IPS-20b (cell line): ENCODE results near the gene TRIM36.

Source experiments
- H3K27ac ChIP-seq: one replicate; pipeline ENCODE4 v1.5.1; 2013; ENCODE audit warnings: low read length
- H3K27me3 ChIP-seq: 2 replicates; pipeline ENCODE4 v1.6.1; 2013; ENCODE audit warnings: mild to moderate bottlenecking, low read length, inconsistent platforms; ENCODE audit not compliant: insufficient read depth
- H3K36me3 ChIP-seq: 2 replicates; pipeline ENCODE4 v1.6.1; 2013; ENCODE audit warnings: low read depth, mild to moderate bottlenecking, inconsistent platforms, low read length, moderate library complexity; ENCODE audit not compliant: insufficient read depth
- H3K4me1 ChIP-seq: 2 replicates; pipeline ENCODE4 v1.6.1; 2013; ENCODE audit warnings: mild to moderate bottlenecking, control low read depth, inconsistent platforms, low read length, moderate library complexity; ENCODE audit not compliant: insufficient read depth
- H3K4me3 ChIP-seq: 2 replicates; pipeline ENCODE4 v1.5.1; 2013; ENCODE audit warnings: mild to moderate bottlenecking, low read length, inconsistent platforms
- H3K9ac ChIP-seq: 2 replicates; pipeline ENCODE4 v1.6.1; 2013; ENCODE audit warnings: low read depth, mild to moderate bottlenecking, inconsistent platforms, low read length, moderate library complexity
- H3K9me3 ChIP-seq: 2 replicates; pipeline ENCODE4 v1.6.1; 2013; ENCODE audit warnings: mild to moderate bottlenecking, low read depth, low read length, inconsistent platforms; ENCODE audit not compliant: insufficient read depth

Gene TRIM36

DNA sequence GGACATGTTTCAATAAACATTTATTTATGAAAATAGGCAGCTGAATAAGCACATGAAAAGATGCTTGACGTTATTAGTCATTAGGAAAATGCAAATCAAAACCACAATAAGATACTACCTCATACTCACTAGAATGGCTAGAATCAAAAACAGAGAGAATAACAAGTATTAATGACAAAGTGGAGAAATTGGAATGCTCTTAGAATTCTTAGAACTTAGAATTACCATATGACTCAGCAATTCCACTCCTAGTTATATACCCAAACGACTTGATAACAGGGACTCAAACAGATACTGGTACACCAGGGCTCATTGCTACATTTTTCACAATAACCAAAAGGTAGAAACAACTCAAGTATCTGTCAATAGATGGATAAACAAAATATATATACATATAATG is 15.1 kb upstream of the TRIM36 start:
- no peaks in the 10 kb centered on the region for H3K36me3 ChIP-seq
- H3K9ac ChIP-seq: no peak overlapping the region
- H3K4me3 ChIP-seq: no peak overlapping the region
- H3K27me3 ChIP-seq: peaks cover 37% of the 10 kb centered on the region
- peaks cover 6% of the 10 kb centered on the region for H3K4me1 ChIP-seq
- no peaks in the 10 kb centered on the region for H3K9me3 ChIP-seq
- no peak overlapping the region for H3K27ac ChIP-seq

DNA sequence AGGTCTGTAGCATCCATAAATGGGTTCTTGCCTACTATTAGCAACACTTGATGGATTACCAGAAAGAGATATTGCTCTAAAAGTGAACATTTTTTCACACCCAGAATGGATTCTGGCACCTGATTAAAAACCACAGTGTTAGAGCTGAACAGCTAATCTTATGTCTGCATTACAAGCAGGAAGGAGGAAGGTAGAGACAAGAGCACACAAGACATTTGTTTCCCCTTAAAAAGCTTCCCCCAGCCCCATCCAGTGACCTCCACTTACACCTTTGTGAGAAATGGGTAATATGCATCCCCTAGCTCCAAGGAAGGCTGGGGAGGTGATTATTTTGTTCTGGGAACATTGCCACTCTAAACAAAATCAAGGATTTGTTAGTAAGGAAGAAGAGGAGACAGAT is 12.0 kb upstream of the TRIM36 start:
- Histone ChIP-seq H3K4me3 (no peak overlapping the region), H3K4me1 (no peaks in the 10 kb centered on the region), H3K9me3 (no peaks in the 10 kb centered on the region), H3K9ac (no peak overlapping the region), H3K27ac (no peak overlapping the region), H3K27me3 (peaks cover 67% of the 10 kb centered on the region), H3K36me3 (no peaks in the 10 kb centered on the region)

DNA sequence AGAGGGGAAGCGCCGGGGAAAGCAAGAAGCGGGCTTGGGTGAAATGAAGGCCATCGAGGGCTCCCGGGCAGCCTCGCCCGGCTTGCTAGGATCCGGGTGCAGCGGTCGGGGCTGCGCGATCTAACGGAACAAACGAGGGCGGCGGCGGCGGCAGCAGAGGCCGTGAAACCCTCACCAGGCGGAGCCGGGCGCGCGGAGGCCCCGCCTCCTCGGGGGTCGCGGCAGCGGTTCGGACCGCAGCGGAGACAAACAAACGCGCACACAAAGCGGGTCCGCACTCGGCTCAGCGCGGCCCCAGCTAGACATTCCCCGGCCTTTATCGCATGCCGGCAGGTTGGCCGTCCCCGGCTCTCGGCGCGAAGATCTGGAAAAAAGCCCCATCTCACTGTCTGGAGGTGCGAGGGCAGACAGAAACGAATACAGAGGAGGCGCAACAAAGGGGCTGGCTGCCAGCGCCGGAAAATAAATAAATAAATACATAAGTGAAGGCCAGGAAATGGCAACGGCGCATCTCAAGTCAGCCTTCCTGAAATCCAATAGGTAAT is 10.5 kb upstream of the TRIM36 start:
- H3K4me3 ChIP-seq: peak overlapping the region; percentile 80
- peaks cover 75% of the 10 kb centered on the region for H3K27me3 ChIP-seq
- no peak overlapping the region for H3K27ac ChIP-seq
- peak overlapping the region; percentile 56; the same call in 1 of the 2 replicates for H3K9ac ChIP-seq
- H3K36me3 ChIP-seq: no peaks in the 10 kb centered on the region
- no peaks in the 10 kb centered on the region for H3K9me3 ChIP-seq
- H3K4me1 ChIP-seq: no peaks in the 10 kb centered on the region

DNA sequence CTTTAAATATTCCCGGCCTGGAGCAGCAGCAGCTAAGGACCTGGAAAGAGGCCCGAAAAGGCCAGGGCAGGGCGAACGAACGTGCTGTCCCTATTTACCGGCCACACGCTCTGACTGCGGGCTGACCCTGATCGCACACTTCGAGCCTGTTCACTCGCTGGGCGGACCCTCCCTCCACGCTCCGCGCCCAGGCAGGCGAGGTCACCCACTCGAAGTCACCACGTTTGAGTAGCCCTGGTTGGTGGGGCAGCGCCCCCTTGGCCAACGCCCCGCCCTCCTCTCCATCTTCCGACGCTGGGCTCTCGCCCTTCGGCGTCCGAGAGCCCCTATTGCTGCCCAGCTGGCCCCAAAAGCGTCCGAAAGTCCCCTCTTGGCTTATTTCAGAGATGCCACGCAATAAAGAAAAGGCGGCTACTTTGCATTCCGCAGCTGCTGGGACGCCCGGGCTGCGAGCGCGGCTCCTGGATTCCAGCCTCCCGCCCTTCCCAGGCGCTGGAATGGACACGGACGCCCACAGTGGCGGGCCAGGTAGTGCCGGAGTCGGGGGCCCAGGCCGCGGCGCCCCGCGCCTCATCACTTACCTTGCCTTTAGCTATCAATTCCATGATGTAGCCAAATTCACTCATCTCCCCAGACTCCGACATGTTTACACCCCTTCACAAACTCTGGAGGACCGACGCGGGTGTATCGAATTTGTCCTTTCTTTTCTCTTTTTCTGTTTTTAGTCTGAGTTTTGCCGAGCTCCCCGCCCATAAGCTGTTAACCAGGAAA is 9.9 kb upstream of the TRIM36 start:
- Histone ChIP-seq H3K4me3 (peak overlapping the region; percentile 80), H3K9me3 (no peaks in the 10 kb centered on the region), H3K9ac (peak overlapping the region; percentile 56; the same call in 1 of the 2 replicates), H3K36me3 (no peaks in the 10 kb centered on the region), H3K27me3 (peaks cover 80% of the 10 kb centered on the region), H3K27ac (no peak overlapping the region), H3K4me1 (no peaks in the 10 kb centered on the region)

DNA sequence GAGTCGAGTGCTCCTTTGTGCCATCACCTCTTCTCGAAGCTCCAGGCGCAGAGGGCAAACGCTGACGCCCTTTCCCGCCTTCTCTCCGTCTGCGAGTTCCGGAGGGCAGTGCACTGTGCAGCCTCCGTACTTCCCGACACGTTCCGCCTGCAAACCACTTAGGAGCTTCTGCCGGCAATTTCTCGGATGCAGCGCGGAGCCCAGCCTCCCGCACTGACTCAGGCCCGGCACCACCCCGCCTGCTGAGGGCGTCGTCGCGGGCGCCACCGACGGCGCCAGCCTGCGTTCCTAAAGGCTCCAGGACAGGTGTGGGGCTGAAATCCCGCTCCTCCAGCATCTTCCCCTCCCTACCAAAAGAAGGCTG is 9.3 kb upstream of the TRIM36 start:
- Histone ChIP-seq H3K27me3 (peaks cover 85% of the 10 kb centered on the region), H3K4me1 (no peaks in the 10 kb centered on the region), H3K27ac (no peak overlapping the region), H3K36me3 (no peaks in the 10 kb centered on the region), H3K9ac (no peak overlapping the region), H3K4me3 (peak overlapping the region; percentile 80; the same call in 1 of the 2 replicates), H3K9me3 (no peaks in the 10 kb centered on the region)

DNA sequence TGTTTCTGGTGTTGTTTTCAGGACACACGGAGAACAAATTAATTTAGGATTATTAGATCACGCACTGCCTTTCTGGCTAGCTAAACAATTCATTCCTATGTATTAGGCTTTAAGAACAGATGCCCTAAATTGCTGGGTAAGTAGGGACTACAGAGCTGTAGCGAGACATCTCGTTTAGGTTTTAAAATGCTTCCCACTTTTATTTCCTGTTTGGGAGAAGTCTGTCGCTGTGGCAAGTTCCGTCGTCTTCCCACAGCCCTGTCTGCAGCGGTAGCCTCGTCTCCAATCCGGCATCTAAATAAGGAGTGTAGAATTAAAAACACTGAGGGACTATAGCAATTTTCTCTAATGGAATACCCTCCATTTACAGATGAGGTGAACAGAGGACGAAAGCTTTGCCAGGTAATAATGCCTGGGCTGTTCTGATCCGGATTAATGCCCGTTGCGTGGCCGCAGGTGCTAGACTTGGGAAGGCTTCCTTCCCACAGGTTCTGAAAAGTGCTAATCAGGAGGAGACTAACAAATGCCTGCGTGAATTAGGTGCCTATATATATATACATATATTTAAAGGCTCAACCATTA is 1.3 kb upstream of the TRIM36 start:
- Histone ChIP-seq H3K9me3 (peaks cover 17% of the 10 kb centered on the region), H3K4me1 (peaks cover 3% of the 10 kb centered on the region; the same call in 1 of the 2 replicates), H3K9ac (peak overlapping the region; percentile 66; the same call in 1 of the 2 replicates), H3K4me3 (peak overlapping the region; percentile 89), H3K27me3 (peaks cover 60% of the 10 kb centered on the region), H3K27ac (no peak overlapping the region), H3K36me3 (peaks cover 10% of the 10 kb centered on the region)

DNA sequence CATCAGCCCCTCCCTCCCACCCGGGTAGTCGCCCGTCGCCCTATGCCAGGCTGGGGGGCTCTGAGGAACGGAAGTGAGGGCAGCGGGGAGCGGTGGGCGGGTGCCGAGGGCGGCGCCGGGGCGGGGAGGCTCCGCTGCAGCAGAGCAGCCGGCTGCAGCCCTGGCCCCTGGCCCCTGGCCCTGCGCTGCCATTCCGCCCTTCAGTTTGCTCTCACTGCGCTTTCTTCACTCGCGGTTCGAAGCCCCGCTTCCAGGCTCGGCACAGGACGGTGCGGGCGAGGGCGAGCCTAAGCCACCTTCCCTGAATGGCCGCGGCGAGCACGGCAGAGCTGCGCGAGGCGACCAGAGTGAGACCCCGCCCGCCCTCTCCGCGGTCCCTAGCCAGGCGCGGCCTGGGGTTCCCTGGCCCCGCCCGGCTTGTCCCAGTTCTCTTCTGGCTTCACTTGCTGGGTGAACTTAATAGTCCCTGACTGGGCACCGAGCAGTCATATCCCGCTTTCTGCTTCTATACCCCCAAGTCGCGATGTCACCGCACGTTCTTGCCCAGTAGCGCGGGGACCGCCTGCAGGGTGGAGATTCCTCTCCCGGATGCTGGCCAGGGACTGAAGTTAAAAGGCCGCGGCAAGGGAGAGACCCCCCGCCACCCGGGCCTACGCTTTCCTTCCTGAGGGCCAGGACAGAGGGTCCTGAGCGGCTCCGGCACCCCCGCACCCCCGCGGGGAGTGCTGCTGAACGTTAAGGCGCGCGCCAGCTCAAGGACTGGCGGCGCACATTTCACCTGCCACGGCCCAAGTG is 623 bp upstream of the TRIM36 start:
- Histone ChIP-seq H3K9me3 (peaks cover 24% of the 10 kb centered on the region), H3K9ac (peak overlapping the region; percentile 66; the same call in 1 of the 2 replicates), H3K27me3 (peaks cover 59% of the 10 kb centered on the region), H3K4me1 (peaks cover 3% of the 10 kb centered on the region; the same call in 1 of the 2 replicates), H3K4me3 (peak overlapping the region; percentile 89), H3K27ac (no peak overlapping the region), H3K36me3 (peaks cover 12% of the 10 kb centered on the region)

DNA sequence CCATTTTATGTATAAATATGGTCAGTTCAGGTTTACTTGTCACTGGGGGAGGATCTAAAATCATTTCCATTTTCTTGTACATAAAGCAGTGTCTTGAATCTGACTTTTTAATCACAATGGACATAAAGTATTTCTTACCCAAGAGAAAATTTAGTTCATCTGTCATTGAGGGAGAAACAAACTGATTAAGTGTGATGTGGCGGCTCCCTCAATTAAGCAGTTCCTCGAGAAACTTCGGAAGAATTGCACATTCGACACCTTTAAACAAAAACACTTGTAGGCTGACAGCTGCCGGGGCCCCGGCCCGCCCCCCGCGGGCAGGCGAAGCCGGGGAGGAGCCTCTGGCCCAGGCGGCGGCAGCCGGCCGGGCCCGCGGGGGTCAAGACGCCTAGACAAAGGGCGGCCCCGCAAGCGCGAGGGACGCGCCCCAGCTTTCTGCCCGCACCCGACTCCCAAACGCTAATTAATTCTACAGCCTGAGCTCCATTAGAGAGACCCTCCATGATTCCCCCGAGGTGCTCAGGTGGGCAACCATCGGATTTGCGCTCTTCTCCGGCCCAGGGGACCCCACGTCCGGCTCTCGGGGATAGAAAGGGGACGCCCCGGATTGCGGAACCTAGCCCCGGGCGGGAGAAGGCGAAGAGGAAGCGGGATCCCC is 750 bp downstream of the TRIM36 start:
- Histone ChIP-seq H3K27me3 (peaks cover 46% of the 10 kb centered on the region), H3K36me3 (peaks cover 14% of the 10 kb centered on the region), H3K9ac (peak overlapping the region; percentile 86), H3K27ac (peak overlapping the region; percentile 38), H3K4me3 (peak overlapping the region; percentile 89), H3K9me3 (peaks cover 34% of the 10 kb centered on the region), H3K4me1 (peaks cover 3% of the 10 kb centered on the region; the same call in 1 of the 2 replicates)

DNA sequence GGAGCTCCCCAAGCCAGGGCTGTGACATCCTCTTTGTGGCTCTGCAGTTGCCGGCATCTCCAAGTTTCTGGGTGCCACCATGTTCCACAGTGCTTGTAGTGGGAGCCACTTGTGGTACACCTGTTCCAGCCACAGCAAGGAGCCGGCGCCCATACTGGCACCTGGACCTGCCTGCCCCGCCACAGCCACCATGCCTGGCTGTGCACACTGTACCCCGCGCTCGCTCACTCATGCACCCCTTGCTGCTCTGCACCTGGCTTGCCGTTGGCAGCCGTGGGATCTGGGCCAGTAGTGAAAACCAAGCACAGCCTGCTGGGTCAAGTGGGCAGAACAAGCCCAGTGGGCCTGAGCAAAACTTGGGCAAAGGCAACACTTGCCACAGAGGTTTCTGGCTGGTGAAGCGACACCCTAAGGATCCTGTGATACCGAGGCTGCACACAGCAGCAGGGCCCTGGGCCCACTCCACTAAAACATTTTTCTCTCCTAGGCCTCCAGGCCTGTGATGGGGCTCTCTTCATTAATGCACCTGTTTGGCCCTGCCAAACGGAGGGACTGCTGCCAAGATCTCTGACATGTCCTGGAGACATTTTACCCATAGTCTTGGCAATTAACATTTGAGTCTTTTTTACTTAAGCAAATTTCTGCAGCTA is 2.8 kb downstream of the TRIM36 start:
- no peak overlapping the region for H3K4me3 ChIP-seq
- no peak overlapping the region for H3K9ac ChIP-seq
- no peak overlapping the region for H3K27ac ChIP-seq
- peaks cover 34% of the 10 kb centered on the region for H3K9me3 ChIP-seq
- H3K36me3 ChIP-seq: peaks cover 14% of the 10 kb centered on the region
- peaks cover 3% of the 10 kb centered on the region; the same call in 1 of the 2 replicates for H3K4me1 ChIP-seq
- peaks cover 26% of the 10 kb centered on the region for H3K27me3 ChIP-seq

DNA sequence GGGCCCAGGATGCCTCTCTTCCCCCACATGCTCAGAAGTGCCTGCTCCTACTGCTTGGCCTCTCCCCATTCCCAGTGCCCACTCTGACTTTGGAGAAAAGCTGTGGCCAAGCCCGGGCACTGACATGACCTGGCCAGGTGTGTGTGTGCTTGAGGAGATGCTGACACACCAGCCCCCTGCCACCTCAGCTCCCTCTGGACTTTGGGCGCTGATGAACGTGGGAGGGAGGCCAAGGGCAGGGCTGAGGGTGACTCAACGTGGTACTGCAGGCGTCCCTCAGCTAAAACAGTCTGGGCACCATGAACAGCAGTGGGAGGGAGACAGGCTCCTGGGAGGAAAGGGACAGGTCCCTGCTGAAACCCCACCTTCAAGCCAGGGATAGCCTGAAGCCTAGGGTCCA is 3.9 kb downstream of the TRIM36 start:
- Histone ChIP-seq H3K9me3 (peaks cover 34% of the 10 kb centered on the region), H3K4me3 (no peak overlapping the region), H3K4me1 (peaks cover 3% of the 10 kb centered on the region; the same call in 1 of the 2 replicates), H3K27me3 (peaks cover 15% of the 10 kb centered on the region), H3K9ac (no peak overlapping the region), H3K27ac (no peak overlapping the region), H3K36me3 (peaks cover 17% of the 10 kb centered on the region)
